HG03521 (cell line): ENCODE data around the gene METTL23.

Experiments
- ATAC-seq: cut with Tn5 transposase; IDR thresholded peaks from one replicate; pipeline ENCODE4 v1.9.1; 2021; ENCODE audit warnings: mild to moderate bottlenecking, moderate library complexity; ENCODE audit not compliant: unreplicated experiment

Gene METTL23

DNA sequence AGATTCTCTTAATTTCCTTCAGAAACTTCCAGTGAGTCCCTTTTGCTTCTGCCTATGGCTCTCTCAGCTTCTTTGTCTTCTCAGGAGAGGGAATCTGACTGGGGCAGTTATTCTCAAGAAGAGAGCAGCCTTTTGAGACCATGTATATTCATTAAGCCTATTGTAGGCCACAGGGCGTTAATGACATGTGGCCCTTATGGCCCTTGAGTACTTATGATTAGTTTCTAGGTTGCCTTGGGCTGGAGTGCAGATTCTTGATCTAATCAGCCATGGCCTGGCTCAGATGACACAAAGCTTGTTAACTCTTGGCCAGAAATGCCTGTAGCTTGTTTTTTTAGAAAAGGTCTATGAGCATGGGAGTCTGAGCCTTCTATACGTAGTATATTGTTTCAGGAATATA lies 28.6 kb downstream of the METTL23 start:
- no peak for ATAC-seq

DNA sequence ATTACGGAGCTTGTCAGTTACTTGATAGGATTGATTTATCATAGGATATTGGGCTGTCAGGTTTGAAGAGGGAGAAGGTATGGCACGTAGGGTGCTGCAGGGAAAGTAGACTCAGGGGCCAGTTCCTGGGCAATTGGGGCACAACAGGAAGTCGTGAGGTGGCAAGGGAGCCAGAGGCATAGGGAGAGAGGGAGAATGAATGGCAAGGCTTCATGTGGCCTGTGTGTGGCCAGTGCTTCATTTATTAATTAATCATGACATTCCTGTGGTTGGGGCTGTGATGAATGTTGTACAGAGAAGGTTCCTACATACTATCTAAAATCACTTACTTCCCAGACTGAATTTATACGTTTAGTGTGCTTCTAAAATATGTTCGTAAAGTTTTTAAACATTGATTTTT lies 30.6 kb downstream of the METTL23 start:
- no peak for ATAC-seq

DNA sequence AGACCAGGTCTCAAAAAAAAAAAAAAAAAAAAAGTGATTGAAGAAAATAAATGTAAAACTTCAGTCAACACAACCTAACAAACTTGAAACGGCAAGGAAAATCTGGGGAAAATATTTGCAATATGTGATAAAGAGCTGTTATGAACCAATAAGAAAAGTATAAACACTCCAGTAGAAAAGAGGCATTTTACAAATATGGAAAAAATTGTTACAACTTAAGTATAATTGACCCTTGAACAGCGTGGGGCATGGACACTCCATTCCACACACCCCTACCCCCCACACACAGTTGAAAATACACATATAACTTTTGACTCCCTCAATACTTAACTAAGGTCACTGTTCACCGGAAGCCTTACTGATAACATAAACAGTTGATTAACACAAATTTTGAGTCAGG lies 31.9 kb downstream of the METTL23 start:
- ATAC-seq: no peak

DNA sequence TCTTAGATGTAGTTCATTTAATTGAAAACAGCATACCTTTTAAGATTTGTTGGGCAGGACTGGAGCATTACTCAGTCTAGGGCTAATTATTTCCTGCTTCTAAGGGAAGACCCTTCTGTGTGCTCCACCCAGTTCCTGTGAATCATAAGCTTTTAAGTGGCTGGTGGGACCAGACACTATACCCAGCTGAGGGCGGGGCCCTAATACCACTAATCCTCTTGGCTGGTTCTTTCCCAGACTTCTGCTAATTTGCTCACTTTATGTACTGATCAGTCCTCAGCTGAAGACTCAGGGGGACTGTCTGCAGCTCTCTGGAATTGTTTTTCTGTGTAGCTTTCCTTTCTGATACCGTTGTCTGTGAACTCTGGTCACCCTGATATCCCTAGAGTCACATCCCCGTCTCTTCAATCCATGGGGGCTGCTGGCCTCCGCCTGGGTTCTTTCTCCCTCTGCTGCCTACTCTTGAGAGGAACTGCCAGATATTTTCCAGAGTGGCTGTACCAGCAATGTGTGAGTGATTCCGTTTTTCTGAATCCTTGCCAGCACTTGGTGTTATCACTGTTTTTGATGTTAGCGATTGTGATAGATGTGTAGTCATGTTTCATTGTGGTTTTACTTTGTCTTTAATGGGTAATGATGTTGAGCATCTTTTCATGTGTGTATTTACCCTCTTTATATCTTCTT lies 46.3 kb downstream of the METTL23 start:
- no peak for ATAC-seq

DNA sequence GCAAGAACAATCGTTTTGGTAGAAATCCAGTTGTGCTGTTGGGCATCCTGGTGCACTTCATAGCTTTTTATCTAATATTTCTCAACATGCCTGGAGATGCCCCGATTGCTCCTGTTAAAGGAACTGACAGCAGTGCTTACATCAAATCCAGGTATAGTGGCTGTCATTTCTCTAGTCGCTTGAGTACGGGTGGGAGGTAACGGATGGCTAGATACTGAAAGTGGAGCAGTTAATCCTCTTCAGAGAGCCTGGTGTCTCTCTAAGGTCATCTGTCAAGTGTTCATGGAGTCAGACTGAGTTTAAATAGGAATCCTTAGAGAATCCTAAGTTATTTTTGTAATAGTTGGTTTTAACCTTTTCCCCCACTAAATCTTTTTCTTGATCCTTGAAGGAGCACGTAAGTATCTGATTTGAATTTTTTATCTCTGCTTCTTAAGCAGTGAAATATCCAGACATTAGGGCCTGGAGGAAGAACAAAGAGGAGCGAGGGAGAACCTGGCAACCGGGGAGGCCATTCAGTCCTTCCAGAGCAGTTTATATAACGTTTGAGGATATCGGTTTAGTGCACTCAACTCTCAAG lies 48.5 kb downstream of the METTL23 start:
- ATAC-seq: no peak

DNA sequence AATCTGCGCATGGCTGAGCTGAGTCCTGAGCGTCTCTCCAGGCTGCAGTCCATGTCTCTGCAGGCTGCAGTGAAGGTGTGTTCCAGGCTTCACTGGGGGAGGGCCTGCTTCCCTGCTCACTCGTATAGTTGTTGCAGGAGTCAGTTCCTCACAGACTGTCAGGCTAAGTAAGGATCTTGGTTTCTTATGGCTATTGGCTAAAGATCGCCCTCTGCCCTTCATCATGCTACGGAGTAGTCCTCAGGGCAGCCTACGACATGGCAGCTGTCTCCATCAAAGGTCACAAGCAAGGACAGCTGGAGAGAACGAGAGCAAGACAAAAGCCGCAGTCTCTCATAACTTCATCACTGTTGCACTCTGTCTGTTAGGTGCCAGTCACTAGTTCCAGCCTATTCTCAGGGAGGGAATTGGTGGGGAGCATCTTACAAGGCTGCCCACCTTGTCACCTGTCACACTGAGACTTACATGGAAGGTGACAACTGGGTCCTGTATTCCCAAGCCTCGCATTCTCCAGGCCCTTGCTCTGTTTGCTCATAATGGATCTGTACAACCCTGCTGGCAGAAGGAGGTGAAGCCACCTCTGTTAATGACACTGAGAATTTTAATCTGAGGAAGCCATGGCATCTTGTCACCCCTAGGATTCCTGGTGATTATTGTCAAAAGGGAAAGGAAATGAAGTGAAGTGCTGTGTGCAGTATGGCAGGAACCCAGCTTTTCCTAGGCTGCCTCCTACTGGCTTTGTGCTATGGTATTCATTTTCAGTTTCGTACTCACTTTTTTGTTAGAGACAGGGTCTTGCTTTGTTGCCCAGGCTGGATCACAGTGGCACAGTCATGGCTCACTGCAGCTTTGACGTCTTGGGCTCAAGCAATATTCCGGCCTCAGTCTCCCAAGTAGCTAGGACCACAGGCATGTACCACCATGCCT lies 54.7 kb downstream of the METTL23 start:
- ATAC-seq: no peak

DNA sequence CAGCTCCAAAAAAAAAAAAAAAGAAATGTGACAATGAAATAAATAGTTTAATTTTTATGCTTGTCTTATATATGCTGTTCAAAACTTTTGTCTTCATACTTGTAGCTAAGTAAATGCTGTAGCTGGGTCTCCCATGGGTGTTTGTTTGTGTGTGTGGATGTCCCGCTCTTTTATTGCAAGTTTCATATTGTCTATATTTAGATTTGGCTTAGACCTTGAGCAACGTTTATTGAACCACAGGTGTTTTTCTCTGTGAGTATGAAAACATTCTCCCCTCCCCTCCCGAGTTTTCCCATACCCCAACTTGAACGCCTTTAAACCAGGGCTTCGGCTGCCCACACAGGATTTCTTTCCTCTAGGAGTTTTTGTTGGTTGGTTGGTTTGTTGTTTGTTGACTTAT lies 56.5 kb downstream of the METTL23 start:
- no peak for ATAC-seq
